ENCODE data around the gene SNAP23.
A peak's percentile ranks its signal among the peaks of the same experiment; 100 is the strongest.

Gene SNAP23

GRCh38 chr15:42495361-42496212 lies at the start of gene SNAP23:
Gene SNAP23, plus strand, starts transcription at chr15:42495634. Its CDS starts 16,213 bp downstream, at chr15:42511847.
- peak; percentile 61 for DNase-seq (ENCODE audit: low read depth)

- no peak for DNase-seq (ENCODE audit: low read depth)
These were observed 47.8 kb upstream of the SNAP23 start for GRCh38 chr15:42447599-42447998.

DNA sequence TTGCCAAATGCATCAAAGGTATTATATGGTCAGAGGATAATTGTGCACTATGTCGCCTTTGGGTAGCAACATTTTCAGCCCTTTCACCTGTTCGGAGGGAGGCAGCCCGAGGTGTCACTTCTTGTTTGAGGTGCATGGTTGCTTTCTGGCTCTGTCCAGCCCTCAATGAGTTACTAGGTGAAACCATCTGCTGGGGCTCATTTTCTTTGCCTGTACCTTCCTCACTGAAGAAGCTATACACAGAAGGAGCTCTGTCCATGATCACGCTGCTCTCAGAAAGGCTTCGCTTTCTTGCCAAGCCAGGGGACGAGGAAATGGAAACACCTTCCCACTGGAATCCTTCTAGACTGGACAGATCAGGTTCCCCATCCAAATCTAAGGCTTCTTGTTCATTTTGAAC lies 47.2 kb upstream of the SNAP23 start:
- DNase-seq (ENCODE audit: low read depth): no peak

GRCh38 chr15:42449770-42450424 lies 45.5 kb upstream of the SNAP23 start:
- DNase-seq (ENCODE audit: low read depth): no peak

GRCh38 chr15:42450425-42450790 lies 45.0 kb upstream of the SNAP23 start:
- no peak for DNase-seq (ENCODE audit: low read depth)

DNA sequence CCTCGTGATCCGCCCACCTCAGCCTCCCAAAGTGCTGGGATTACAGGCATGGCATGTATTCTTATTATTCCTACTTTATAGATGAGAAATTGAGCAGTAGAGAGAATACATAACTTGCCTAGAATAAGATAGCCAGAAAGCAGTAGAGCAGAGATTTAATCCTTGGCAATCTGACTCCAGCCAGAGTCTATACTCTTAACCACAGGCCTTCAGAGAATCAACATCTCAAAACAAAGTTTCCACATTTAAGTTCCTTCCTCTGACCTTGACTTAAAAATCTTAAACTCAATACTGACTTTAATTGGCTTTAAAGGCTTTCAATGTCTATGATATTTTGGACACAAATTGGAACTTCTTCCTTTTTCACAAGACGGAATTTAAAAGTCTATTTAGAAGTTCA lies 41.6 kb upstream of the SNAP23 start:
- no peak for DNase-seq (ENCODE audit: low read depth)

- DNase-seq (ENCODE audit: low read depth): no peak
These were observed 38.9 kb upstream of the SNAP23 start for GRCh38 chr15:42456531-42456930.

GRCh38 chr15:42456971-42457370 lies 38.5 kb upstream of the SNAP23 start:
- no peak for DNase-seq (ENCODE audit: low read depth)

GRCh38 chr15:42457445-42458442 lies 37.7 kb upstream of the SNAP23 start:
- no peak for DNase-seq (ENCODE audit: low read depth)

- DNase-seq (ENCODE audit: low read depth): no peak
These were observed 34.2 kb upstream of the SNAP23 start for GRCh38 chr15:42461261-42461660.

- DNase-seq (ENCODE audit: low read depth): no peak
These were observed 29.7 kb upstream of the SNAP23 start for GRCh38 chr15:42465520-42466259.

DNA sequence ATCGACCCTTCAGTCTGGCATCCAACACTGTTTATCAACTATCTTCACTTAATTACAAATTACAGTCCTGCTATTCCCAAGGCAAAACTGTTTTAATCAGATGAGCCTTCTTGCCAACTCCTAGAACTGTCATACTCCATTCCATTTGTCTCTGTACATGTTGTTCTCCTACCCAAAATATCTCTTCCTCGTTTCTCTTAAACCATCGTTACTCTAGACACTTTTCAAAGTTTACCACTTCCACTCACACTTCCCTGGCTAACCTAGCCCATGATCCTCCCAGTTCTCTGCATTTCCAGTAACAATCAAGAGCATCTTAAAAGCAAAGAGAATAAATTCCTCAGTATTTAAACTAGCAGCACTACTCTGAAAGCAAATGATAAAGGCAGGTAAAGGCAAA lies 24.4 kb upstream of the SNAP23 start:
- no peak for DNase-seq (ENCODE audit: low read depth)

DNA sequence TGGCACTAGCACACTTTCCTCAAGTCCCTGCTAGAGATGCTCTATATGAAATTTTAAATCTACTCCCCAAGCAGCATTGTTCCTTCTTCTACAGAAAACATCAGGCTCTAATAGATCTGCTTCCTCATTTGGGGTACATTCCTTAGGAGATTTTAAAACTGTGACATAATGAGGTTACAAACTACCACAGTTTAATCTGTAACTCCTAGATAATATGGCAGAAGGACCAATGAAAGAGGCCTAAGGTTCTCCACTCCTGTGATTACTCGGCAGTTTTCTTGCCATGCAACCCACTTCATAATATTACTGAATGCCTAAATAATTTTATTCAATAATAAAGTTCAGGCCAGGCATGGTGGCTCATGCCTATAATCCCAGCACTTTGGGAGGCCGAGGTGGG lies 20.6 kb upstream of the SNAP23 start:
- no peak for DNase-seq (ENCODE audit: low read depth)

GRCh38 chr15:42482701-42483100 lies 12.7 kb upstream of the SNAP23 start:
- no peak for DNase-seq (ENCODE audit: low read depth)

DNA sequence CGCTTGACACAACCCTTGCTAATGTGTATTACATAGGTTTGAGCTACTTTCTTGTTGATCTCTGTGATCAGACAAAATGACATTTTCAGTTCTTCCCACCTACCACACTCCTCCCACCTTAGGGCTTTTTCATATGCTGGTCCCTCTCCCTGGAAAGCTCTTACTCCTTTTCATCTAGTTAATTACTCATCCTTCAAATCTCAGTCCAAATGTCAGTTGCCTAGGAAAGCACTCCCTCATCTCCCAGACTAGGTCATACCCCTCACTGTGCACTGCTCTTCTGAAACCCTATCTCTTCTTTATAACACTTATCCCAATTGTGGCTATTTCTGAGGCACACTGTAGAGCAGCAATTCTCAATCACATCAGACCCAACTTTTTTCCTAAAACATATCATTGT lies 11.8 kb upstream of the SNAP23 start:
- DNase-seq (ENCODE audit: low read depth): no peak

- DNase-seq (ENCODE audit: low read depth): no peak
These were observed 5.2 kb upstream of the SNAP23 start for GRCh38 chr15:42490291-42490670.

GRCh38 chr15:42490671-42491538 lies 4.5 kb upstream of the SNAP23 start, which contains the start of gene ZNF106:
Gene ZNF106, minus strand, starts transcription at chr15:42491141. Its CDS starts 18,852 bp downstream, at chr15:42472289.
- peak; percentile 68 for DNase-seq (ENCODE audit: low read depth)

DNA sequence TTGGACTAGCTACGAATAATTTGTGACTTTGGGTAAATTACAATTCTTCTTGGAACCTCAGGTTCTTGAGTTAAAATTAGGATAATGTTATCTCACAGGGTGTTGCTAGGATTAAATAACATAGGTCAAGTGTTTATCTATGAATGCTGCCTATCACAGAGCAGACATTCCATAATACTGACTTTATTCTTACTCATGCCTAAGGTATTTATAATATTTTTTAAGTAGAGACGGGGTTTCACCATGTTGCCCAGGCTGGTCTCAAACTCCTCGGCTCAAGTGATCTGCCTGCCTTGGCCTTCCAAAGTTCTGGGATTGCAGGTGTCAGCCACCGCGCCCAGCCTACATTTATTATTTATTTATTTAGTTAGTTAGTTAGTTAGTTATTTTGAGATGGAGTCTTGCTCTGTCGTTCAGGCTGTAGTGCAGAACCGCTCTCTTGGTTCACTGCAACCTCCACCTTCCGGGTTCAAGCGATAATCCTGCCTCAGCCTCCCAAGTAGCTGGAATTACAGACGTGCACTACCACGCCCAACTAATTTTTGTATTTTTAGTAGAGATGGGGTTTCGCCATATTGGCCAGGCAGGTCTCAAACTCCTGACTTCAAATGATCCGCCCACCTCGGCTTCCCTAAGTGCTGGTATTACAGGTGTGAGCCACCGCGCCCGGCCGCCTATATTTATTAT lies 3.8 kb upstream of the SNAP23 start:
- no peak for DNase-seq (ENCODE audit: low read depth)

- DNase-seq (ENCODE audit: low read depth): no peak
These were observed 1.8 kb upstream of the SNAP23 start for GRCh38 chr15:42493679-42494078.

- DNase-seq (ENCODE audit: low read depth): no peak
These were observed 455 bp upstream of the SNAP23 start for GRCh38 chr15:42494998-42495360.
